PC-3 (cell line): ENCODE results near the gene FOXC2. TPM values are rescaled to one million over a fixed set of nuclear protein-coding genes. Genes with fewer than 3 reads are reported as not detected.

Experiments used
- ATAC-seq: fragments of 200-7000 bp; cut with Tn5 transposase; 2 replicates; pipeline ENCODE4 v1.9.1; 2020; ENCODE audit warnings: mild to moderate bottlenecking, moderate library complexity
- BruUV-seq: library from RNA; stranded (reverse); fragments of 400-500 nt; replicated peaks from 2 replicates; lab custom pipeline; 2021; lab: Mats Ljungman, UMichigan
- CTCF ChIA-PET: fragments of 300-600 bp; sonication (Branson Sonifier 250); formaldehyde crosslinking; loops from one replicate; lab custom pipeline; 2022; ENCODE audit warnings: antibody characterized with exemption; lab: Charles Lee
- POLR2A ChIA-PET: fragments of 300-600 bp; sonication (Branson Sonifier 250); formaldehyde crosslinking; loops from one replicate; lab custom pipeline; 2022; ENCODE audit warnings: antibody characterized with exemption; ENCODE audit not compliant: unreplicated experiment; lab: Charles Lee
- DNase-seq: peaks from one replicate; pipeline ENCODE4 v3.0.0-alpha.2; 2015
- H2AFZ ChIP-seq: fragments of 300-600 bp; sonication (generic); 2 replicates; pipeline ENCODE4 v1.6.0; 2016; ENCODE audit warnings: antibody characterized with exemption, low read length
- H3F3A ChIP-seq: fragments of 300-600 bp; sonication (generic); one replicate; pipeline ENCODE4 v1.6.0; 2017; ENCODE audit warnings: antibody characterized with exemption, low read length, control low read depth, mild to moderate bottlenecking; ENCODE audit not compliant: unreplicated experiment
- H3K27ac ChIP-seq: fragments of 300-600 bp; sonication (generic); 2 replicates; pipeline ENCODE4 v1.5.1; 2016; ENCODE audit warnings: mild to moderate bottlenecking, low read length
- H3K27me3 ChIP-seq: fragments of 300-600 bp; sonication (generic); 2 replicates; pipeline ENCODE4 v1.6.1; 2016; ENCODE audit warnings: low read length, mixed read lengths
- H3K36me3 ChIP-seq: fragments of 300-600 bp; sonication (generic); 2 replicates; pipeline ENCODE4 v1.6.1; 2016; ENCODE audit warnings: low read depth, mixed run types, low read length, mixed read lengths
- H3K4me1 ChIP-seq: fragments of 300-600 bp; sonication (generic); 2 replicates; pipeline ENCODE4 v1.5.1; 2016; ENCODE audit warnings: low read length; ENCODE audit not compliant: insufficient read depth
- H3K4me2 ChIP-seq: fragments of 300-600 bp; sonication (generic); 2 replicates; pipeline ENCODE4 v1.6.0; 2016; ENCODE audit warnings: low read length
- H3K4me3 ChIP-seq: fragments of 300-600 bp; sonication (generic); 2 replicates; pipeline ENCODE4 v1.5.1; 2016; ENCODE audit warnings: mild to moderate bottlenecking, low read length, mixed read lengths
- H3K79me2 ChIP-seq: fragments of 300-600 bp; sonication (generic); 2 replicates; pipeline ENCODE4 v1.6.1; 2017; ENCODE audit warnings: low read length, mixed read lengths
- H3K9ac ChIP-seq: fragments of 300-600 bp; sonication (generic); 2 replicates; pipeline ENCODE4 v1.6.0; 2016; ENCODE audit warnings: mild to moderate bottlenecking, low read length
- H3K9me2 ChIP-seq: fragments of 300-600 bp; sonication (generic); replicated peaks from 2 replicates; pipeline ENCODE4 v1.6.1; 2016; ENCODE audit warnings: mixed run types, low read length, mixed read lengths
- H3K9me3 ChIP-seq: fragments of 300-600 bp; sonication (generic); 2 replicates; pipeline ENCODE4 v1.6.1; 2016; ENCODE audit warnings: low read length, mixed read lengths
- H4K20me1 ChIP-seq: fragments of 300-600 bp; sonication (generic); 2 replicates; pipeline ENCODE4 v1.6.1; 2016; ENCODE audit warnings: low read length, mixed read lengths
- EZH2 ChIP-seq: fragments of 300-600 bp; sonication (generic); IDR thresholded peaks from one replicate; pipeline ENCODE4 v1.6.1; 2017; ENCODE audit warnings: antibody characterized with exemption, mild to moderate bottlenecking, low read length; ENCODE audit not compliant: unreplicated experiment
- EZH2phosphoT487 ChIP-seq: fragments of 300-600 bp; sonication (generic); IDR thresholded peaks from 2 replicates; pipeline ENCODE4 v1.6.1; 2018; ENCODE audit warnings: mild to moderate bottlenecking, antibody characterized with exemption, low read length, borderline replicate concordance
- intact Hi-C: fragments of 100-400 bp; cut with micrococcal nuclease; formaldehyde crosslinking; loops from 2 replicates; pipeline ENCODE4 v1.9.0; 2023
- total RNA-seq: library from RNA; depleted of rRNA; stranded (reverse); fragments of >200 nt; gene quantifications from 2 replicates; pipeline ENCODE4 v1.2.3, GENCODE V29; 2014
- TF ChIP-seq, protein P1 (sequence below): fragments of 300-600 bp; sonication (generic); conservative IDR thresholded peaks from 2 replicates; pipeline ENCODE4 v1.5.1; 2017; ENCODE audit warnings: antibody characterized with exemption, low read depth, mild to moderate bottlenecking, low read length

FOXC2 gene
- total RNA-seq, 1 experiment from 2014 or later, result not detected

DNA sequence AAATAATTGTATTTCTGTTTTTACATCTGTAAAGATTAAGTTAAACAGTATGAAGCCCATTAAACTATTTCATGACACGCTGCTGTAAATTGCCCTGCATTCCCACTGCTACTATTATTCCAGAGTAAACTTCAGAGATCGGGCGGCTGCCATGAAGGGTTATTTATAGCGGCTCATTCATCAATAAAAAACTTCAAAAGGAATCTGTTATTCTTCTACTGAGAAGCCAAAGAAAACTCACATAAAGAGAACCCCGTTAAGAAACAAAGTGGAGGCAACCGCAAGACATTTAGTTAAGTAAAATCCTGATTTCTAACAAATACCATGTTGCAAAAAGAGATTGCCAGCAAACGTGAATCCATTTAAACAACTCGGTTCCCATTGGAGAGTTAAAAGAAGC, 28.1 kb downstream of the FOXC2 start:
- Histone ChIP-seq H3K9ac (no peak overlapping the region), H3K9me2 (no peaks in the 10 kb centered on the region), H3K9me3 (no peaks in the 10 kb centered on the region), H3K4me1 (peaks cover 20% of the 10 kb centered on the region), H3K36me3 (no peaks in the 10 kb centered on the region), H3K4me3 (no peak overlapping the region), H3F3A (no peaks in the 10 kb centered on the region), H3K27me3 (no peaks in the 10 kb centered on the region), H3K4me2 (no peak overlapping the region), H3K79me2 (no peaks in the 10 kb centered on the region), H4K20me1 (no peaks in the 10 kb centered on the region), H2AFZ (no peak overlapping the region), H3K27ac (no peak overlapping the region)
- DNase-seq (no peak), ATAC-seq (no peak)
- no TSS peak for BruUV-seq
- TF ChIP-seq, protein P1, sequence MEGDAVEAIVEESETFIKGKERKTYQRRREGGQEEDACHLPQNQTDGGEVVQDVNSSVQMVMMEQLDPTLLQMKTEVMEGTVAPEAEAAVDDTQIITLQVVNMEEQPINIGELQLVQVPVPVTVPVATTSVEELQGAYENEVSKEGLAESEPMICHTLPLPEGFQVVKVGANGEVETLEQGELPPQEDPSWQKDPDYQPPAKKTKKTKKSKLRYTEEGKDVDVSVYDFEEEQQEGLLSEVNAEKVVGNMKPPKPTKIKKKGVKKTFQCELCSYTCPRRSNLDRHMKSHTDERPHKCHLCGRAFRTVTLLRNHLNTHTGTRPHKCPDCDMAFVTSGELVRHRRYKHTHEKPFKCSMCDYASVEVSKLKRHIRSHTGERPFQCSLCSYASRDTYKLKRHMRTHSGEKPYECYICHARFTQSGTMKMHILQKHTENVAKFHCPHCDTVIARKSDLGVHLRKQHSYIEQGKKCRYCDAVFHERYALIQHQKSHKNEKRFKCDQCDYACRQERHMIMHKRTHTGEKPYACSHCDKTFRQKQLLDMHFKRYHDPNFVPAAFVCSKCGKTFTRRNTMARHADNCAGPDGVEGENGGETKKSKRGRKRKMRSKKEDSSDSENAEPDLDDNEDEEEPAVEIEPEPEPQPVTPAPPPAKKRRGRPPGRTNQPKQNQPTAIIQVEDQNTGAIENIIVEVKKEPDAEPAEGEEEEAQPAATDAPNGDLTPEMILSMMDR, result no peak
- no peak for TF ChIP-seq EZH2phosphoT487
- no peak for TF ChIP-seq EZH2
- ChIA-PET POLR2A (no interaction called here), CTCF (no interaction called here)
- intact Hi-C loops, result no loop called here

DNA sequence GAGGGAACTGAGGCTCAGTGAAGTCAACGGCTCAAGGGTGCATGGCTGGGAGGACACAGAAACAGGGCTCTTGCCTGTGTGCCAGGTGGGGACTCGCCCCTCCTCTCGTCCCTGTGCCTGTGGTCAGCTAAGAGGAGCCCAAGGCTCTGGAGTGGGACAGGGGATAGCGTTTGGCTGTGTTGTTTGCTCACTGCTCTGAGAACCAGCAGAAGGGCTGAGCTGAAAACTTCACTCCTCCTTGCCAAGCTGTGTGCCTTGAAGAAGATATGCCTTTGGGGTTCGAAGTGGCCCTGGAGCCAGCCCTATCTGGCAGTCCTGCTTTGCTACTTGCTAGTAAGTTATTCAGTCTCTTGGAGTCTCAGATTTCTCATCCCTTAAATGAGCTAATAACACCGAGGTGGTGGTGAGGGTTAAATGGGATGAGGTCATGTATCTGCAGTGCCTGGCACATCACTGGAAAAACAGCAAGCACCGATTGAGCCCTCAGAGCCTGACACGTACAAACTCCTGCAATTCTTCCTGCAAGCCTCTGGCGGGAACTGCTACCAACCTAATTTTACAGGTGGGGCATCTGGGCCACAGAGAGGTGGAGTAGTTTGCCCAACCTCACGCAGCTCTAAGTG, 29.5 kb downstream of the FOXC2 start:
- no peaks in the 10 kb centered on the region for H3K79me2 ChIP-seq
- BruUV-seq, result no TSS peak
- H3K9ac ChIP-seq, result no peak overlapping the region
- H3K4me1 ChIP-seq, result peaks cover 8% of the 10 kb centered on the region
- no peak overlapping the region for H3K4me2 ChIP-seq
- H3K9me3 ChIP-seq, result no peaks in the 10 kb centered on the region
- H2AFZ ChIP-seq, result no peak overlapping the region
- ChIA-PET POLR2A (no interaction called here), CTCF (no interaction called here)
- ATAC-seq, result no peak
- DNase-seq, result no peak
- H3K4me3 ChIP-seq, result no peak overlapping the region
- no peak overlapping the region for H3K27ac ChIP-seq
- H3K9me2 ChIP-seq, result no peaks in the 10 kb centered on the region
- H3K36me3 ChIP-seq, result no peaks in the 10 kb centered on the region
- intact Hi-C loops, result no loop called here
- no peaks in the 10 kb centered on the region for H3F3A ChIP-seq
- TF ChIP-seq EZH2phosphoT487, result no peak
- TF ChIP-seq, protein P1, result no peak
- H3K27me3 ChIP-seq, result no peaks in the 10 kb centered on the region
- H4K20me1 ChIP-seq, result no peaks in the 10 kb centered on the region

DNA sequence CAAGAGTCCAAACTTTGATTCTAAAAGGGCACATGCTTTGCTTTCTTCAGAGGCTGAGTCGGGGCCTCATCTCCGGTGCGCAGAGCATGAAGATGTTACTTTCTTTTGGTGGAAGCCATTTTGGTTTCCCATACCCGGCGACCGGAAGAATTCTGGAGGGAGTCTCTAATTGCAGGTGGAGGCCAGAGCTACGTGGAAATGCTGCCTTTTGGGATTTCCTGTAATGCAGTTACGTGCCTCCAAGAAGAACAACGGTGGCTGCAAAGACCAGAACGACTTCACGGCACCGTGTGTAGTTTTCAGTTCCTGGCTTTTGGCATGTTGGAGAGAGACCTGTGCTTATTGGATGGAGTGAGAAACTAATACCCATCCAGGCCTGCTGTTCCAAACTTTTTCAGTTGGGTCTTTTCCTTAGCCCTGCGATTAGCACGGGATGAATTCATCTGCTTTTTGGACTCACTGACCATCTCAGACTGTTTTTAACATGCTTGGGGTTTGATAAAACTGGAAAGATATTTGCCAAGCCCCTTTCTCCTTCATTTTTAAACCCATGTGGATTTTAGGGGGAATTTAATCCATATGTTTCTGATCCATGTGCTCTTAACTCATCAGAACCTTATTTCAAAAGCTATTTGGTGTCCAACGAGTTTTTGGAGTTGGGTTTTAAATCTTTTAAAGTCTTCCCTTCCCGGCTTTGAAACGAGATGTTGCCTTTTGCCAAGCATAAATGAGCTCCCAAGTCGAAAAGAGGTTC, 30.7 kb downstream of the FOXC2 start:
- Histone ChIP-seq H3K9ac (no peak overlapping the region), H3K36me3 (no peaks in the 10 kb centered on the region), H3K79me2 (no peaks in the 10 kb centered on the region), H2AFZ (no peak overlapping the region), H3K4me3 (no peak overlapping the region), H4K20me1 (no peaks in the 10 kb centered on the region), H3K27ac (no peak overlapping the region), H3F3A (no peaks in the 10 kb centered on the region), H3K9me3 (no peaks in the 10 kb centered on the region), H3K4me2 (no peak overlapping the region), H3K9me2 (no peaks in the 10 kb centered on the region), H3K27me3 (no peaks in the 10 kb centered on the region), H3K4me1 (peaks cover 6% of the 10 kb centered on the region; the same call in 1 of the 2 replicates)
- ChIA-PET CTCF (no interaction called here), POLR2A (no interaction called here)
- ATAC-seq (no peak), DNase-seq (no peak)
- TF ChIP-seq EZH2phosphoT487, result no peak
- no peak for TF ChIP-seq EZH2
- intact Hi-C loops, result no loop called here
- no TSS peak for BruUV-seq
